Activated T-helper 17 cell treated with anti-CD3 and anti-CD28 coated beads, Interleukin-2, amount 50 U/mL, for 72 hours (primary cell): ENCODE measurements around the gene DNAH1. TPM values are rescaled to one million over a fixed set of nuclear protein-coding genes. Genes with fewer than 3 reads are reported as not detected.

Experiments
- ATAC-seq: fragments of 150-1000 bp; cut with Tn5 transposase; replicated peaks from 2 replicates; pipeline ENCODE4 v1.10.0; 2021; ENCODE audit warnings: mild to moderate bottlenecking, moderate library complexity
- H3K27ac Mint-ChIP-seq: one replicate; pipeline ENCODE4 v1.8.0; 2022; ENCODE audit warnings: mixed read lengths
- H3K27me3 Mint-ChIP-seq: one replicate; pipeline ENCODE4 v1.8.0; 2022; ENCODE audit warnings: mixed read lengths
- H3K36me3 Mint-ChIP-seq: one replicate; pipeline ENCODE4 v1.8.0; 2022; ENCODE audit warnings: low read depth, mild to moderate bottlenecking, mixed read lengths
- H3K4me1 Mint-ChIP-seq: one replicate; pipeline ENCODE4 v1.8.0; 2022; ENCODE audit warnings: mixed read lengths
- H3K4me3 Mint-ChIP-seq: one replicate; pipeline ENCODE4 v1.8.0; 2022; ENCODE audit warnings: mild to moderate bottlenecking, mixed read lengths
- H3K9me3 Mint-ChIP-seq: one replicate; pipeline ENCODE4 v1.8.0; 2022; ENCODE audit warnings: mixed read lengths
- total RNA-seq, 2 donors: library from RNA; stranded (reverse); gene quantifications; one replicate each; pipeline ENCODE4 v1.2.3, GENCODE V29; 2022

DNAH1 gene
- total RNA-seq, 2 donors from 2014 or later, result 17.2 to 26.5 TPM

- H3K27me3 Mint-ChIP-seq, result no peaks in the 10 kb centered on the region
- no peak for ATAC-seq
- peak overlapping the region; percentile 23 for H3K27ac Mint-ChIP-seq
- no peak overlapping the region for H3K4me3 Mint-ChIP-seq
- H3K9me3 Mint-ChIP-seq, result no peaks in the 10 kb centered on the region
- peaks cover 5% of the 10 kb centered on the region for H3K4me1 Mint-ChIP-seq
- H3K36me3 Mint-ChIP-seq, result peaks cover 4% of the 10 kb centered on the region
Measured at GRCh38 chr3:52297242-52298148, 18.6 kb upstream of the DNAH1 start.

GRCh38 chr3:52298149-52299098 lies 17.7 kb upstream of the DNAH1 start:
- Mint-ChIP-seq H3K36me3 (no peaks in the 10 kb centered on the region), H3K27ac (peak overlapping the region; percentile 23), H3K4me3 (no peak overlapping the region), H3K27me3 (no peaks in the 10 kb centered on the region), H3K9me3 (no peaks in the 10 kb centered on the region), H3K4me1 (peaks cover 5% of the 10 kb centered on the region)
- no peak for ATAC-seq

DNA sequence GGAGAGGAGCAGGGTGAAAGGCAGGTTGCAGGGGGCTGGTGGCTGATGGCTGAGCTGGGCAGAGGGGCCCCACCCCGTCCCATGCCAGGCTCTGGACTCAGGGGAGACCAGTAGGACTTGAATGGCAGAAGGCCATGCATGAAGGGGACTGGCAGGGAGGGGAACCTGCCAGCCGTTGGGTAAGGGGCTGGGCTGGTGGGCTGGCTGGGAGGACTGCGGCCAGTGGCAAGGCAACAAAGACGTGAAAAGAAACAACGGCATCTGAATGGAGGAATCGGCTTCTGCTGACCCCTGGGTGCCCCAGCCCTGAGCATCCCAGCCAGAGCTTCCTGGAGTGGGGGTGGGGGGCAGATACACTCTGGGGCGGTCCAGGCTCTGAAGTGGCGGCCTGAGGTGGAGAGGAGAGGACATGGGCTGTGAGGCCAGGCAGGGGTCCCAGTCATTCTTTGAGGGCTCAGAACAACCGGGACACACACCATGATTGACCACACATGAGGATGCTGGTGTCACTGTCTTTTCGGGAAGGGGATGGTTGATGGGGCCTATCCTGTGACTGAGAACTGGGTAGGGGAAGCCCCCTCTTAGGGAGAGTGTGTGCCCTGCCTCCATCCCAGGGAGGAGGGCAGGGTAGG lies 16.8 kb upstream of the DNAH1 start:
- Mint-ChIP-seq H3K9me3 (no peaks in the 10 kb centered on the region), H3K4me3 (no peak overlapping the region), H3K27ac (peak overlapping the region; percentile 54), H3K27me3 (no peaks in the 10 kb centered on the region), H3K36me3 (no peaks in the 10 kb centered on the region), H3K4me1 (peaks cover 5% of the 10 kb centered on the region)
- no peak for ATAC-seq

DNA sequence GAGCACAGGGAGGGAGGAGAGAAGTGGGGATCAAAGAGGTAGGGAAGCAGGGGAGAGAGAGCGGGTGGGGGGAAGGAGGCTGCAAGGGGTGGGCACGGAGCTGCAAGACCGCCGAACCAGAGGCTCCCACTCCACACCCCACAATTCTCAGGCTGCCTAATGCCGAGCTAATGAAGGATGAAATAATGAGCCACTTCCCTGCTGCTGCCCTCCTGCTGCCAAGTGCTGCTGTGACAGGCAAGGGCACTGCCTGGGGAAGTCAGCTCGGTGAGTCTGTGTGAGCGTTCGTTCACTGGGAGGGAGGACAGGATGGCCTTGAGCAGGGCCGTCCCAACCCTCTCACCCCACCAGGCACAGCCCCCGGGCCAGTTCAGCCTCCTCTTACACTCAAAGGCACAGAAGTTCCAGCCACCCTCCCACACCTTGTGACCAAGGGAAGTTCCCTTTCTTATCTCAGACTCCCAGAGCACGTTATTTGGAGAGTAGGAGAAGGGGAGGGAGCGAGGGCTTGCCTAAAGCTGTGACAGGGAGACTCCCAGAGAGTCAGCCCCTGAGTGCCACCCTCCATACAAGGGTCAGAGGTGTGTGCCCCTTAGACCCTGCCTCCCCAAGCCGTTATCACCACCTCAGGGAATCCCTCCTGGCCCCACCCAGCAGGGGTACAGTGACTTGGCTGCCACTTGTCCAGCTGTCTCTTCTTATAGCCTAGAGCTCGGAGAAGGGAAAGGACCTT lies 16.1 kb upstream of the DNAH1 start:
- no peak overlapping the region for H3K4me3 Mint-ChIP-seq
- H3K4me1 Mint-ChIP-seq, result peaks cover 5% of the 10 kb centered on the region
- no peaks in the 10 kb centered on the region for H3K36me3 Mint-ChIP-seq
- peak; percentile 24 for ATAC-seq
- H3K27me3 Mint-ChIP-seq, result no peaks in the 10 kb centered on the region
- H3K9me3 Mint-ChIP-seq, result no peaks in the 10 kb centered on the region
- H3K27ac Mint-ChIP-seq, result peak overlapping the region; percentile 54

GRCh38 chr3:52302426-52303145 lies 13.5 kb upstream of the DNAH1 start:
- Mint-ChIP-seq H3K4me1 (peaks cover 8% of the 10 kb centered on the region), H3K27ac (no peak overlapping the region), H3K36me3 (no peaks in the 10 kb centered on the region), H3K9me3 (no peaks in the 10 kb centered on the region), H3K4me3 (no peak overlapping the region), H3K27me3 (no peaks in the 10 kb centered on the region)
- no peak for ATAC-seq

- H3K27me3 Mint-ChIP-seq, result no peaks in the 10 kb centered on the region
- peaks cover 8% of the 10 kb centered on the region for H3K4me1 Mint-ChIP-seq
- H3K4me3 Mint-ChIP-seq, result no peak overlapping the region
- H3K36me3 Mint-ChIP-seq, result no peaks in the 10 kb centered on the region
- H3K27ac Mint-ChIP-seq, result no peak overlapping the region
- no peaks in the 10 kb centered on the region for H3K9me3 Mint-ChIP-seq
- no peak for ATAC-seq
Measured at GRCh38 chr3:52303811-52304210, 12.3 kb upstream of the DNAH1 start.

DNA sequence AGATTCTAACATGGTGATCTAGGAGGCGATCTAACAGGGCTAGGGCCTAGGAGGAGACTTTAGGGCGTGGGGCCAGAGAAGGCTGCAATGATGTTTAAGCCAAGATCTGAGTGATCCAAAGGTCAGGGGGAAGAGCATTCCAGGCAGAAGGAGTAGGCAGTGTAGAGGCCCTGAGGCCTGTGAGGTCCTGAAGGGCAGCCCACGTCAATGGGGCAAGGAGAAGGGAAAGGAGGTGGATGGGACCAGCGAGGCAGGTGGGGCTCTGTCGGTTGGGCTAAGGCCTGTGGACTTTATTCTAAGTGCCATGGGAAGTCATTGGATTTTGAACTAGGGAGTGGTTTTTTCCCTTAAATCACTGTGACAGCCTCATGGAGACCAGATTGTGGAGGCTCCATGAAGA lies 10.2 kb upstream of the DNAH1 start:
- Mint-ChIP-seq H3K4me1 (peaks cover 19% of the 10 kb centered on the region), H3K36me3 (no peaks in the 10 kb centered on the region), H3K4me3 (no peak overlapping the region), H3K27ac (peak overlapping the region; percentile 64), H3K9me3 (no peaks in the 10 kb centered on the region), H3K27me3 (no peaks in the 10 kb centered on the region)
- no peak for ATAC-seq

DNA sequence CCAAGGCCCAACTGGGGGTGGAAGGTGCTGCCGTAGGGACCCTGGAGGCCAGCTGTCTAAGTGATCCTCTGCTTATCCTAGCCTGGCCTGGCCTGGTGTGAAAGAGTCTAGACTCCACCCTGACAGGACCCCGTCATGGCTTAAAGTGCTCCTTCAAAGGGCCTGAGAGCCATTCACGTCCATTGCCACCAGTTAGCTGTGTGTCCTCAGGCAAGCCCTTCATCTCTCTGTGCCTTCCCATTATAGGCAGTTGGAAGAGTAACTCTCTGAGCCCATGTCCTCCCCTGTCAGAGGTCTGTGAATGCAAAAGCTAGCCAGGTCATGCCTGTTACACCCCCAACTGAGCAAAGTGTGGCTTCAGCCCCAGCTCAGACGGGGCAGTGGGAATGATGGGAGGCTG lies 9.1 kb upstream of the DNAH1 start:
- no peaks in the 10 kb centered on the region for H3K9me3 Mint-ChIP-seq
- no peak overlapping the region for H3K27ac Mint-ChIP-seq
- H3K36me3 Mint-ChIP-seq, result no peaks in the 10 kb centered on the region
- no peak for ATAC-seq
- H3K4me1 Mint-ChIP-seq, result peaks cover 19% of the 10 kb centered on the region
- no peak overlapping the region for H3K4me3 Mint-ChIP-seq
- no peaks in the 10 kb centered on the region for H3K27me3 Mint-ChIP-seq

DNA sequence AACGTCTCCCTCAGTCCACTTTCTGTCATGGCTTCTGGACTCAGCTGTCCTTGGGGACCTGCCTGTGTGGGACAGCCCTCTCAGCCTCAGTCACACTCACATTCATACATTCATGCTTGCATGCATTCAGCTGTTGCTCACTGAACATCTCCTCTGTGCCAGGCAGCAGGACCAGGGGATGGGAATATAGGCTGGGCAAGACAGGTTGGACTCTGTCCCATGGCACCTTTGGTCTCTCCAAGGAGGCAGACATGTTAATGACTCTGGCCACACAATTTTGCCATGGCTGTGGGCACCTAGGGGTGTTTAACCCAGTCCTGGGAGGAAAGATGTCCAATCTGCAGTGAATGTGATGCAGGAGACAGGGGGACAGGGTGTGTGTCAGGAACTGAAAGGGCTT lies 7.8 kb upstream of the DNAH1 start:
- Mint-ChIP-seq H3K36me3 (no peaks in the 10 kb centered on the region), H3K4me1 (peaks cover 24% of the 10 kb centered on the region), H3K4me3 (no peak overlapping the region), H3K9me3 (no peaks in the 10 kb centered on the region), H3K27ac (peak overlapping the region; percentile 23), H3K27me3 (no peaks in the 10 kb centered on the region)
- ATAC-seq, result no peak

DNA sequence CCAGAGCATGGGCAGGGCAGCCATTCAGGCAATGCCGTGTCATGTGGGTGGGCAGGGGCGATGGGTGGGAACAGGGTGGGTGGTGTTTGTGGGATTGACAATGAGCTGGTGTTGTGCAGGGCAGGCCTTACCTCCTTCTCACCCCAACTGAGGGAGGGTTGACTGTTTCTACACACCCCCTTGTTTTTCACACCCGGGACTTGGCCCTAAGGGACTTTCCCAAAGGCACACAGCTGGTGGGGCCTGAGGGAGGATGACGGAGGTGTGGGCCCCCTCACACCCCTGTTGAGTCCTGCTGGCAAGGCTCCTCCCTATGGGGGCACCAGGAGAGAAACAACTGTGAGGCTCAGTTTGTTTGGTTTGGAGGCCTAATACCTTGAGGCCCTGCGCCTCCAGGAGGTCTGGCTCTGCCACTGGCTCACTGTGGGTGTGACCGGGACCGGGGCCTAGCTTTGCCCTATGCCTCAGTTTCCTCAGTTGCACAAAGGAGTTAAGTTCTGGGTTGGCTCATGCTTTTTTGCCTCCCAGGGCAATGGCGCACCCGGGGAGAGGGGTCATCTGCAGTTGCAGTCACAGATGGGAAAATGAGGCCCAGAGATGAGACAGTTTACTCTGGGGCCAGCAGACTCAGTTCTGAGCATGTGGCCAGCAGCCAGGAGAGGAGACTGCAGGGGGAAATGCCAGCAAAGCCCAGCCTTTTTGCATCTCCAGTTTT lies 5.1 kb upstream of the DNAH1 start:
- Mint-ChIP-seq H3K4me3 (no peak overlapping the region), H3K36me3 (no peaks in the 10 kb centered on the region), H3K4me1 (peaks cover 20% of the 10 kb centered on the region), H3K9me3 (no peaks in the 10 kb centered on the region), H3K27ac (peak overlapping the region; percentile 58), H3K27me3 (no peaks in the 10 kb centered on the region)
- peak; percentile 69 for ATAC-seq

DNA sequence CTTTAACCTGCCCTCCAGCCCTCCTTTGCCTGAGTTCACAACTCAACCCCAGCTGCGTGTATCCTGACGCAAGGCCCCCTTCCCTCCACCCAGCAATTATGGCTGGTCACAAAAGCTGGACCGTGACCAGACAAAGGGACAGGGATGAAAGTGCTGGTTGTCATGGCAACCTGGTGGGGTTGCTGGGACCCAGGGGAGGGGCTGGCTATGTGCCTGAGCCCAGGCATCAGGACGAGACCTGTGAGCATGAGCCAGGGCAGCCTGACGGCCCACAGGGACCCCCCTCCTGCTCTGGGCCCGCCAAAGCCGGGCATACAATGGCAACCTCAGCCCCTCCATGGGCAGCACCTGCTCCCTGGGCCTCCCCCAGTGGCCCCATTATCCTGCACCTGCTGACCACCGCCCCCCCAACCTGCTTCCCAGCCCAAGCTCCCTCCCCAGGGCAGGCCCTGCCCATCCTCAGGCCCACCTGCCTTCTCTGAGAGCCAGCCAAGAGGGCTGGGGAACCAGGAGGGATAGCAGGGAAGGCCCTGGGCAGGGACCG lies 4.5 kb upstream of the DNAH1 start:
- no peaks in the 10 kb centered on the region for H3K9me3 Mint-ChIP-seq
- no peak for ATAC-seq
- peaks cover 16% of the 10 kb centered on the region for H3K4me1 Mint-ChIP-seq
- H3K36me3 Mint-ChIP-seq, result no peaks in the 10 kb centered on the region
- H3K27me3 Mint-ChIP-seq, result no peaks in the 10 kb centered on the region
- no peak overlapping the region for H3K27ac Mint-ChIP-seq
- no peak overlapping the region for H3K4me3 Mint-ChIP-seq

DNA sequence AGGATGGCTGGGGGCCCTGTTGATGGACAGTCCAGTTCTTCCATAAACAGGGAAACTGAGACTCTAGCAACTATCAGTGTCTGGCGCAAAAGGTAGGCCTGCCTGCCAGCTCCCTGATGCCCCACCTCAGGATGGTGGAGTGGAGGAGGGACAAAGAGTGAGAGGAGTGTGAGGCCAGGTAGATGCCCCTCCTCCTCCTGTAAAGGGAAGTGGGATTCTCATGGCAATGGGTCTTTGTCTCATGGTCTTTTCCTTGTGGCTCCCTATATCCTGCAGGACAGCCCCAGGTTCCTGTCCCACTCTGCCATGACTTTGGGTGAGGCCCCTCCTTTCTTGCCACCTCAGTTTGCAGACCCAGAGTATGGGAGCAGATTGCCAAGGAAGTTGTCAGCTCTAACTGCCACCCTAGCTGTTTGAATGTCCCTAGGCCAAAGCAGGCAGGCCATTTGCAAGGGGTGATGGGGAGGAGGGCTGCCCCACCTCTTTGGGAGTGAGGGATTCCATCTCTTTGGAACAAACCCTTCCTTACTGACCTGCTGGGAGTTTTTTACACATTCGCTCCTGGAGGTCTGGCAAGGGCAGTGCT lies 2.8 kb upstream of the DNAH1 start:
- Mint-ChIP-seq H3K4me1 (peaks cover 26% of the 10 kb centered on the region), H3K36me3 (no peaks in the 10 kb centered on the region), H3K4me3 (no peak overlapping the region), H3K27ac (peak overlapping the region; percentile 84), H3K27me3 (no peaks in the 10 kb centered on the region), H3K9me3 (no peaks in the 10 kb centered on the region)
- ATAC-seq, result no peak
